Measurements from ENCODE around the gene ITPKA.

Gene ITPKA

GRCh38 chr15:41491889-41492288, 1.8 kb upstream of the ITPKA start:
- no peak for DNase-seq

GRCh38 chr15:41492597-41493204, 973 bp upstream of the ITPKA start:
- no peak for DNase-seq

- no peak for DNase-seq
Measured at GRCh38 chr15:41493902-41494189, 172 bp downstream of the ITPKA start.

- DNase-seq: no peak
Measured at GRCh38 chr15:41494190-41494921, 682 bp downstream of the ITPKA start.

GRCh38 chr15:41494922-41495735, 1.5 kb downstream of the ITPKA start:
- DNase-seq: no peak

GRCh38 chr15:41495736-41496599, 2.3 kb downstream of the ITPKA start:
- no peak for DNase-seq

- DNase-seq: no peak
Measured at GRCh38 chr15:41498657-41499056, 5.0 kb downstream of the ITPKA start.

GRCh38 chr15:41499109-41499851, 5.6 kb downstream of the ITPKA start:
- no peak for DNase-seq

GRCh38 chr15:41501191-41501917, 7.7 kb downstream of the ITPKA start:
- no peak for DNase-seq

- DNase-seq: no peak
Measured at GRCh38 chr15:41501931-41502794, 8.5 kb downstream of the ITPKA start.

GRCh38 chr15:41502795-41503668, 9.4 kb downstream of the ITPKA start:
- no peak for DNase-seq

GRCh38 chr15:41503669-41504010, 10.0 kb downstream of the ITPKA start:
- no peak for DNase-seq

- no peak for DNase-seq
Measured at GRCh38 chr15:41504751-41505492, 11.2 kb downstream of the ITPKA start.

- no peak for DNase-seq
Measured at GRCh38 chr15:41505776-41506175, 12.1 kb downstream of the ITPKA start.

GRCh38 chr15:41506796-41507341, 13.2 kb downstream of the ITPKA start:
- DNase-seq: no peak

GRCh38 chr15:41507820-41508290, 14.2 kb downstream of the ITPKA start:
- DNase-seq: no peak

- no peak for DNase-seq
Measured at GRCh38 chr15:41510728-41511127, 17.1 kb downstream of the ITPKA start.

GRCh38 chr15:41511331-41511898, 17.7 kb downstream of the ITPKA start:
- no peak for DNase-seq

All from DMS79 (cell line).